Prostate gland (tissue), 2 donors: ENCODE measurements around the gene APBA3. TPM values are rescaled to one million over a fixed set of nuclear protein-coding genes. Genes with fewer than 3 reads are reported as not detected.

Experiments used
- DNase-seq: peaks from one replicate; pipeline ENCODE4 v3.0.0-alpha.2; 2019; ENCODE audit warnings: low spot score
- H3K27ac ChIP-seq, 2 donors: fragments of 200-600 bp; sonication (generic); 2 replicates each; pipeline ENCODE4 v1.5.1; 2017 to 2019
- H3K27me3 ChIP-seq: fragments of 200-600 bp; sonication (generic); replicated peaks from 2 replicates; pipeline ENCODE4 v1.5.1; 2019; ENCODE audit not compliant: insufficient read depth
- H3K36me3 ChIP-seq, 2 donors: fragments of 200-600 bp; sonication (generic); 1 replicate in 1 of 2; 2 replicates in 1 of 2; pipeline versions ENCODE4 v1.5.1 to v1.8.1; 2017 to 2019
- H3K4me1 ChIP-seq: fragments of 200-600 bp; sonication (generic); replicated peaks from 2 replicates; pipeline ENCODE4 v1.5.1; 2019
- H3K4me3 ChIP-seq, 2 donors: fragments of 200-600 bp; sonication (generic); 2 replicates each; pipeline ENCODE4 v1.5.1; 2017 to 2019
- H3K9me3 ChIP-seq: fragments of 200-600 bp; sonication (generic); 2 replicates; pipeline ENCODE4 v1.5.1; 2017
- CTCF ChIP-seq, 4 experiments: fragments of 200-600 bp in 2 of 4; fragments of 450-650 bp in 2 of 4; sonication (generic) in 2 of 4; IDR thresholded peaks; 1 replicate in 3 of 4; 2 replicates in 1 of 4; pipeline ENCODE4 v1.5.1; 2016 to 2019; ENCODE audit warnings: antibody characterized with exemption in 4 of 4, mild to moderate bottlenecking in 2 of 4, moderate library complexity in 2 of 4
- POLR2A ChIP-seq: fragments of 450-650 bp; IDR thresholded peaks from one replicate; pipeline ENCODE4 v1.6.1; 2016; ENCODE audit warnings: antibody characterized with exemption, mild to moderate bottlenecking
- POLR2AphosphoS5 ChIP-seq: sonication (generic); formaldehyde crosslinking; IDR thresholded peaks from one replicate; pipeline ENCODE4 v1.6.1; 2017; ENCODE audit warnings: antibody characterized with exemption
- WGBS: methylation state at CpG from one replicate; pipeline ENCODE4 v1.1.5; 2018; 5-methylcytosine and 5-hydroxymethylcytosine counted together
- intact Hi-C: fragments of 100-400 bp; cut with DNase I; formaldehyde crosslinking; loops from one replicate; pipeline ENCODE4 v1.14.2; 2022
- total RNA-seq, 2 donors: library from RNA; depleted of rRNA; stranded (reverse); fragments of >200 nt; gene quantifications; one replicate each; pipeline ENCODE4 v1.1.0, GENCODE V29; 2016

The APBA3 gene
- total RNA-seq, 2 donors from 2014 or later, result 45.7 to 63.8 TPM

- TF ChIP-seq CTCF (IDR thresholded peaks at IDR 0.05) (no peak), POLR2AphosphoS5 (no peak), POLR2A (no peak)
- Histone ChIP-seq H3K4me3 (no peak overlapping the region), H3K27me3 (no peaks in the 10 kb centered on the region), H3K27ac (no peak overlapping the region), H3K36me3 (peaks cover 0 to 5% of the 10 kb centered on the region in 2 donors), H3K4me1 (no peaks in the 10 kb centered on the region), H3K9me3 (no peaks in the 10 kb centered on the region)
- DNase-seq, result no peak
- 66% methylated on average over 8 of the region's 8 CpGs for WGBS
- intact Hi-C loops, result no loop called here
These were observed 16.0 kb downstream of the APBA3 start for GRCh38 chr19:3745363-3746045.

GRCh38 chr19:3743486-3743885, 18.0 kb downstream of the APBA3 start:
- TF ChIP-seq CTCF (IDR thresholded peaks at IDR 0.05), result no peak
- no peak for TF ChIP-seq POLR2A
- no peak for TF ChIP-seq POLR2AphosphoS5
- Histone ChIP-seq H3K4me3 (no peak overlapping the region), H3K27ac (no peak overlapping the region), H3K4me1 (no peaks in the 10 kb centered on the region), H3K27me3 (no peaks in the 10 kb centered on the region), H3K36me3 (no peaks in the 10 kb centered on the region), H3K9me3 (no peaks in the 10 kb centered on the region)
- 96% methylated on average over 2 of the region's 2 CpGs for WGBS
- no peak for DNase-seq
- intact Hi-C loops, result no loop called here

GRCh38 chr19:3740431-3740830, 21.1 kb downstream of the APBA3 start:
- Histone ChIP-seq H3K27me3 (no peaks in the 10 kb centered on the region), H3K4me3 (no peak overlapping the region), H3K27ac (no peak overlapping the region), H3K9me3 (no peaks in the 10 kb centered on the region), H3K36me3 (no peaks in the 10 kb centered on the region), H3K4me1 (no peaks in the 10 kb centered on the region)
- TF ChIP-seq POLR2A (no peak), POLR2AphosphoS5 (no peak), CTCF (IDR thresholded peaks at IDR 0.05) (no peak)
- DNase-seq, result no peak
- intact Hi-C loops, result no loop called here
- WGBS, result 94% methylated on average over 22 of the region's 24 CpGs

GRCh38 chr19:3738477-3739220, 22.8 kb downstream of the APBA3 start:
- Histone ChIP-seq H3K27me3 (no peaks in the 10 kb centered on the region), H3K4me3 (no peak overlapping the region), H3K9me3 (no peaks in the 10 kb centered on the region), H3K36me3 (no peaks in the 10 kb centered on the region), H3K27ac (no peak overlapping the region), H3K4me1 (no peaks in the 10 kb centered on the region)
- intact Hi-C loops, result no loop called here
- TF ChIP-seq POLR2A, result no peak
- 92% methylated on average over 32 of the region's 32 CpGs for WGBS
- no peak for DNase-seq

- Histone ChIP-seq H3K9me3 (no peaks in the 10 kb centered on the region), H3K36me3 (no peaks in the 10 kb centered on the region), H3K4me3 (no peak overlapping the region), H3K4me1 (no peaks in the 10 kb centered on the region), H3K27ac (no peak overlapping the region), H3K27me3 (no peaks in the 10 kb centered on the region)
- 91% methylated on average over 10 of the region's 10 CpGs for WGBS
- no peak for DNase-seq
- intact Hi-C loops, result no loop called here
- TF ChIP-seq CTCF (IDR thresholded peaks at IDR 0.05) (no peak), POLR2A (no peak), POLR2AphosphoS5 (no peak)
These were observed 23.8 kb downstream of the APBA3 start for GRCh38 chr19:3737487-3738205.
